Measurements from ENCODE around the gene CYSRT1.

The CYSRT1 gene

GRCh38 chr9:137223078-137223970 is 1.6 kb upstream of the CYSRT1 start (continued):
- TF ChIP-seq, protein P1, sequence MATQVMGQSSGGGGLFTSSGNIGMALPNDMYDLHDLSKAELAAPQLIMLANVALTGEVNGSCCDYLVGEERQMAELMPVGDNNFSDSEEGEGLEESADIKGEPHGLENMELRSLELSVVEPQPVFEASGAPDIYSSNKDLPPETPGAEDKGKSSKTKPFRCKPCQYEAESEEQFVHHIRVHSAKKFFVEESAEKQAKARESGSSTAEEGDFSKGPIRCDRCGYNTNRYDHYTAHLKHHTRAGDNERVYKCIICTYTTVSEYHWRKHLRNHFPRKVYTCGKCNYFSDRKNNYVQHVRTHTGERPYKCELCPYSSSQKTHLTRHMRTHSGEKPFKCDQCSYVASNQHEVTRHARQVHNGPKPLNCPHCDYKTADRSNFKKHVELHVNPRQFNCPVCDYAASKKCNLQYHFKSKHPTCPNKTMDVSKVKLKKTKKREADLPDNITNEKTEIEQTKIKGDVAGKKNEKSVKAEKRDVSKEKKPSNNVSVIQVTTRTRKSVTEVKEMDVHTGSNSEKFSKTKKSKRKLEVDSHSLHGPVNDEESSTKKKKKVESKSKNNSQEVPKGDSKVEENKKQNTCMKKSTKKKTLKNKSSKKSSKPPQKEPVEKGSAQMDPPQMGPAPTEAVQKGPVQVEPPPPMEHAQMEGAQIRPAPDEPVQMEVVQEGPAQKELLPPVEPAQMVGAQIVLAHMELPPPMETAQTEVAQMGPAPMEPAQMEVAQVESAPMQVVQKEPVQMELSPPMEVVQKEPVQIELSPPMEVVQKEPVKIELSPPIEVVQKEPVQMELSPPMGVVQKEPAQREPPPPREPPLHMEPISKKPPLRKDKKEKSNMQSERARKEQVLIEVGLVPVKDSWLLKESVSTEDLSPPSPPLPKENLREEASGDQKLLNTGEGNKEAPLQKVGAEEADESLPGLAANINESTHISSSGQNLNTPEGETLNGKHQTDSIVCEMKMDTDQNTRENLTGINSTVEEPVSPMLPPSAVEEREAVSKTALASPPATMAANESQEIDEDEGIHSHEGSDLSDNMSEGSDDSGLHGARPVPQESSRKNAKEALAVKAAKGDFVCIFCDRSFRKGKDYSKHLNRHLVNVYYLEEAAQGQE (tag by site-specific recombination; IDR thresholded peaks at IDR 0.05) = no peak
- TF ChIP-seq ZNF19 (tag by site-specific recombination; IDR thresholded peaks at IDR 0.05; ENCODE audit: low read depth) (no peak), ZNF280D (tag by site-specific recombination; IDR thresholded peaks at IDR 0.05) (no peak), ZNF549 (tag by site-specific recombination; IDR thresholded peaks at IDR 0.05) (no peak), BCL11A (tag by site-specific recombination; IDR thresholded peaks at IDR 0.05; ENCODE audit: low read depth) (no peak), ZNF248 (tag by site-specific recombination; IDR thresholded peaks at IDR 0.05) (no peak), ZNF529 (tag by site-specific recombination; IDR thresholded peaks at IDR 0.05; ENCODE audit: insufficient replicate concordance) (no peak), ZNF555 (tag by site-specific recombination; conservative IDR thresholded peaks at IDR 0.05) (no peak), ZBTB48 (tag by site-specific recombination; IDR thresholded peaks at IDR 0.05) (0 out of 2 replicates have a peak, but pooled peaks have one; percentile 18), ZNF623 (tag by site-specific recombination; IDR thresholded peaks at IDR 0.05) (no peak), ZNF514 (tag by site-specific recombination; IDR thresholded peaks at IDR 0.05) (no peak), ZNF544 (tag by site-specific recombination; IDR thresholded peaks at IDR 0.05) (no peak), ZNF311 (tag by site-specific recombination; IDR thresholded peaks at IDR 0.05; ENCODE audit: borderline replicate concordance) (no peak), TCF7L2 (IDR thresholded peaks at IDR 0.05; ENCODE audit: borderline replicate concordance, low read depth, low read length) (no peak), ZNF221 (tag by site-specific recombination; IDR thresholded peaks at IDR 0.05; ENCODE audit: borderline replicate concordance) (no peak), ZNF624 (tag by site-specific recombination; IDR thresholded peaks at IDR 0.05) (no peak), ZNF24 (tag by site-specific recombination; IDR thresholded peaks at IDR 0.05) (no peak), ZNF518A (tag by site-specific recombination; conservative IDR thresholded peaks at IDR 0.05; ENCODE audit: low read depth) (peak; percentile 63), EGR2 (tag by site-specific recombination; IDR thresholded peaks at IDR 0.05; ENCODE audit: low read depth) (peak; percentile 52), ZFP37 (tag by site-specific recombination; IDR thresholded peaks at IDR 0.05) (peak; percentile 53; the same call in 1 of the 2 replicates), ZNF157 (tag by site-specific recombination; IDR thresholded peaks at IDR 0.05) (no peak), ZNF426 (tag by site-specific recombination; IDR thresholded peaks at IDR 0.05) (no peak)
- TF ChIP-seq, protein P2, sequence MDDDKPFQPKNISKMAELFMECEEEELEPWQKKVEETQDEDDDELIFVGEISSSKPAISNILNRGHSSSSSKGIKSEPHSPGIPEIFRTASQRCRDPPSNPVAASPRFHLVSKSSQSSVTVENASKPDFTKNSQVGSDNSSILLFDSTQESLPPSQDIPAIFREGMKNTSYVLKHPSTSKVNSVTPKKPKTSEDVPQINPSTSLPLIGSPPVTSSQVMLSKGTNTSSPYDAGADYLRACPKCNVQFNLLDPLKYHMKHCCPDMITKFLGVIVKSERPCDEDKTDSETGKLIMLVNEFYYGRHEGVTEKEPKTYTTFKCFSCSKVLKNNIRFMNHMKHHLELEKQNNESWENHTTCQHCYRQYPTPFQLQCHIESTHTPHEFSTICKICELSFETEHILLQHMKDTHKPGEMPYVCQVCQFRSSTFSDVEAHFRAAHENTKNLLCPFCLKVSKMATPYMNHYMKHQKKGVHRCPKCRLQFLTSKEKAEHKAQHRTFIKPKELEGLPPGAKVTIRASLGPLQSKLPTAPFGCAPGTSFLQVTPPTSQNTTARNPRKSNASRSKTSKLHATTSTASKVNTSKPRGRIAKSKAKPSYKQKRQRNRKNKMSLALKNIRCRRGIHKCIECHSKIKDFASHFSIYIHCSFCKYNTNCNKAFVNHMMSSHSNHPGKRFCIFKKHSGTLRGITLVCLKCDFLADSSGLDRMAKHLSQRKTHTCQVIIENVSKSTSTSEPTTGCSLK (tag by site-specific recombination; IDR thresholded peaks at IDR 0.05) = no peak
- TF ChIP-seq, protein P3, sequence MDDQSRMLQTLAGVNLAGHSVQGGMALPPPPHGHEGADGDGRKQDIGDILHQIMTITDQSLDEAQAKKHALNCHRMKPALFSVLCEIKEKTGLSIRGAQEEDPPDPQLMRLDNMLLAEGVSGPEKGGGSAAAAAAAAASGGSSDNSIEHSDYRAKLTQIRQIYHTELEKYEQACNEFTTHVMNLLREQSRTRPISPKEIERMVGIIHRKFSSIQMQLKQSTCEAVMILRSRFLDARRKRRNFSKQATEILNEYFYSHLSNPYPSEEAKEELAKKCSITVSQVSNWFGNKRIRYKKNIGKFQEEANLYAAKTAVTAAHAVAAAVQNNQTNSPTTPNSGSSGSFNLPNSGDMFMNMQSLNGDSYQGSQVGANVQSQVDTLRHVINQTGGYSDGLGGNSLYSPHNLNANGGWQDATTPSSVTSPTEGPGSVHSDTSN (CRISPR knock-in tag; IDR thresholded peaks at IDR 0.05) = no peak
